ENCODE results near the gene NIP7. TPM values are rescaled to one million over a fixed set of nuclear protein-coding genes. Genes with fewer than 3 reads are reported as not detected.

NIP7 gene
- total and polyA plus RNA-seq, 9 of the 15 experiments (the other 6 are each of a cell fraction or from before 2014, with no cell fraction given), result 28.9 to 85.5 (median 72.5) TPM

DNA sequence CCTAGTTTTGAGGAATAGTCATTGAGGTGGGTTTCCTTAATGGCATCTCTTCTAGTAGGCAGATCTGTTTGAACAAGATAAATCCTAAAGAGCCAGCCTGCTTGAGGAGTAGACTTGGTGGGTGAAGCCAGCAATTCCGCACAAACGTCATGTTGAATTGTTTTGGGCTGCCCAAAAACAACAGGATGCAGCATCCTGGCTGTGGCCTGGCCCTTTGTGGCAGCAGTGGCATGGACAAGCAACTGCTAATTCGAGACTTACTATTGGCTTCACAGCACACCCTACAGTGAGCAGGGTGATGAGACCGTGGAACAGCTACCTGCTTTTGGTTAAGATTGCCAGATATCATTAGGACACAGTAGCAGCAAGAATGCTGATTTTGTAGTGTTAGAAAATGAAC lies 37.7 kb upstream of the NIP7 start:
- intact Hi-C loops (cut with micrococcal nuclease) (loop anchor here (10.0 kb wide), 1 partner anchor 457 kb away; the partner anchor contains the start of gene TANGO6), in situ Hi-C loops (cut with MboI) (no loop called here)
- Histone ChIP-seq H3K36me3 (ENCODE audit: control insufficient read depth, insufficient read depth, low read length) (no peaks in the 10 kb centered on the region; the same call in 2 of the 3 replicates), H3K79me2 (ENCODE audit: control insufficient read depth, insufficient read depth, low read length) (no peaks in the 10 kb centered on the region), H2AFZ (ENCODE audit: low read depth, low read length) (no peak overlapping the region), H3K27ac (ENCODE audit: extremely low read depth, low read depth, low read length) (no peak overlapping the region), H3K4me1 (replicated peaks in 1 of 2; ENCODE audit: control insufficient read depth in 2 of 2, insufficient read depth in 2 of 2, low read length in 2 of 2) (no peaks in the 10 kb centered on the region), H3K4me2 (ENCODE audit: insufficient read depth, low read length) (no peak overlapping the region), H4K20me1 (replicated peaks; ENCODE audit: control insufficient read depth, insufficient read depth, low read length) (no peaks in the 10 kb centered on the region), H3K9ac (ENCODE audit: insufficient read depth in 1 of 2, low read depth in 2 of 2, low read length in 2 of 2) (no peak overlapping the region), H3K9me1 (ENCODE audit: control insufficient read depth, insufficient read depth, low read length) (no peaks in the 10 kb centered on the region), H3K27me3 (ENCODE audit: control insufficient read depth in 2 of 2, insufficient read depth in 2 of 2, low read length in 2 of 2) (no peaks in the 10 kb centered on the region), H3K9me3 (replicated peaks; ENCODE audit: control insufficient read depth, insufficient read depth, low read depth, low read length) (no peaks in the 10 kb centered on the region), H3K4me3 (no peak overlapping the region)
- 64% methylated on average over 4 of the region's 4 CpGs for WGBS (ENCODE audit: insufficient coverage, low coverage, missing lambda C conversion rate)
- no peak for FAIRE-seq
- BruUV-seq (replicated peaks), result no TSS peak
- TF ChIP-seq RUNX1 (IDR thresholded peaks at IDR 0.05; ENCODE audit: low read depth) (no peak), TOE1 (IDR thresholded peaks at IDR 0.05; ENCODE audit: borderline replicate concordance) (no peak), TOE1 (CRISPR knock-in tag; IDR thresholded peaks at IDR 0.05; ENCODE audit: borderline replicate concordance, low read depth) (no peak), PCBP2 (IDR thresholded peaks at IDR 0.05; ENCODE audit: low read depth, low read length, poor library complexity, severe bottlenecking) (no peak), KAT7 (CRISPR knock-in tag; IDR thresholded peaks at IDR 0.05; ENCODE audit: borderline replicate concordance) (no peak), ZNF143 (CRISPR knock-in tag; IDR thresholded peaks at IDR 0.05) (no peak), MEF2A (IDR thresholded peaks at IDR 0.05; ENCODE audit: control insufficient read depth, low read depth, low read length) (no peak), CSDE1 (IDR thresholded peaks at IDR 0.05) (no peak), BDP1 (IDR thresholded peaks at IDR 0.05; ENCODE audit: insufficient read depth, insufficient read length) (no peak), SAFB2 (IDR thresholded peaks at IDR 0.05; ENCODE audit: borderline replicate concordance, low read depth, low read length, severe bottlenecking) (no peak), NBN (IDR thresholded peaks at IDR 0.05; ENCODE audit: low read depth) (no peak), LEF1 (IDR thresholded peaks at IDR 0.05) (no peak), CEBPG (CRISPR knock-in tag; IDR thresholded peaks at IDR 0.05) (no peak), CEBPG (tag; conservative IDR thresholded peaks at IDR 0.05 in 1 of 2, IDR thresholded peaks at IDR 0.05 in 1 of 2) (no peak), HDAC3 (IDR thresholded peaks at IDR 0.05; ENCODE audit: borderline replicate concordance, partially characterized antibody) (no peak)
- ATAC-seq, result no peak
- DNase-seq (ENCODE audit: extremely low read depth in 1 of 4, low spot score in 3 of 4), result no peak
- ChIA-PET CTCF (ENCODE audit: low intra/inter-chr PET ratio) (no interaction called here), POLR2A (interaction anchor here (0.7 kb wide), 1 partner anchor 35 kb away, joined by 6 read pairs; no protein-coding TSS in a partner anchor)

Measured in K562 (cell line).